ENCODE data around the gene MED8.
A peak's percentile ranks its signal among the peaks of the same experiment; 100 is the strongest.

Gene MED8

DNA sequence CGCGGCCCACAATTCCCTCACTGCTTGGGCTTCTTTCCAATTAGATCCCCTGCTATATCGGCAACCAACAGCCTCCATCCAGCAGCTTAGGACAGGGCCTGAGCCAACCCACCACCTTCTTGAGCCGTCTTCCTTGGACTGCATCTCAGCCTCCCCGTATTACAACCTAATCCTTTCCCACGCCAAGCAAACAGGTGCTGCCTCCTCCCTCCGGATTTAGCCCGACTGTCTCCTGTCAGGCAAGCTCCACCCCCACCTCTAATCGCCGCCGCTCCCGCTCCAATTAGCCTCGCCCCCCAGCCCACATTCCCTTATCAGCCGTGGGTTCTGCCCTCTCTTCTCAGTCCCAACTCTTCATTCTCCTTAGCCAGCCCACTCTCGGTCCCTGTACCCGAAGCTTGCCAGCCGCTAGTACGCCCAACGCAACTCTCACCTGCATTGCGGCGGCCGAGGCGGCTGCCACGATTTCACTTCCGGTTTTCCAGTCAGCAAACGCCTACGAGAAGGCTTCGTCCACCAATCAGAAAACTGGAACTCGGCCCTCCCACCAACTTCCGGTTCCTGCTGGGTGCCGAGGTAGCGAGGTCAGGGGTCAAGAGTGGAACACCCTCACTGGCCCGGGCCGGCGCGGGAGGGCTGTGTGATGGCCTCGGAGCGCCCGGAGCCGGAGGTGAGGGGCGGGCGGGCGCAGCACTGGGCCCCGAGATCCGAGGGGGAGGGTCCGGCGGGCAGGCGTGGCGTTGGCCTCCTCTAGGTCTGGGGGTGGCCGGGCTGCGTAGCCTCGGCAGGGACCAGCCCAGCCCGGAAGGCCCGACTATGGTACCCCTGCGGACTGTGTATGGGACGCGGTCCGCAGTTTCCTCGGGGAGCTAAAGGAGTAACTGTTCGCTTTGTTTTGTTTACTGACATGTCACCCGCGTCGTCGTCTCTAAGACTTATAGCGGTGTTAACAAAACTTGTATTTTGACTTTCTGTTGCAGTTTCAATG is at the start of gene MED8, which contains the start of gene SZT2:
Gene MED8 (minus strand): TSS at position 475 of the 988 bp plus-strand sequence. CDS start 36 bp downstream, at position 439.
Gene SZT2 (plus strand): TSS at position 574 of the 988 bp plus-strand sequence. CDS start 70 bp downstream, at position 644.
- H3K4me2 ChIP-seq = peak within 1 kb of the TSS; percentile 82 to 97 (median 91)
- no peaks in the 10 kb centered on the region for H3K9me3 ChIP-seq (replicated peaks in 1 of 11)
- H3K4me1 ChIP-seq = peaks cover 22 to 32% (median 26%) of the 10 kb centered on the region in 10 experiments
- peaks cover 0 to 27% (median 7%) of the 10 kb centered on the region in 11 experiments; a peak in 10 of 22 replicates for H4K20me1 ChIP-seq
- no peak for TF ChIP-seq Cebpa-rat (IDR thresholded peaks at IDR 0.05)
- no peaks in the 10 kb centered on the region for H3K27me3 ChIP-seq
- peak within 1 kb of the TSS; percentile 71 to 96 (median 88) for H3K4me3 ChIP-seq
- peaks cover 34 to 56% (median 43%) of the 10 kb centered on the region in 11 experiments for H3K36me3 ChIP-seq
- peak within 1 kb of the TSS; percentile 70 to 87 (median 82) for H3K27ac ChIP-seq
- H3K9ac ChIP-seq = peak within 1 kb of the TSS; percentile 78 to 89 (median 85)

DNA sequence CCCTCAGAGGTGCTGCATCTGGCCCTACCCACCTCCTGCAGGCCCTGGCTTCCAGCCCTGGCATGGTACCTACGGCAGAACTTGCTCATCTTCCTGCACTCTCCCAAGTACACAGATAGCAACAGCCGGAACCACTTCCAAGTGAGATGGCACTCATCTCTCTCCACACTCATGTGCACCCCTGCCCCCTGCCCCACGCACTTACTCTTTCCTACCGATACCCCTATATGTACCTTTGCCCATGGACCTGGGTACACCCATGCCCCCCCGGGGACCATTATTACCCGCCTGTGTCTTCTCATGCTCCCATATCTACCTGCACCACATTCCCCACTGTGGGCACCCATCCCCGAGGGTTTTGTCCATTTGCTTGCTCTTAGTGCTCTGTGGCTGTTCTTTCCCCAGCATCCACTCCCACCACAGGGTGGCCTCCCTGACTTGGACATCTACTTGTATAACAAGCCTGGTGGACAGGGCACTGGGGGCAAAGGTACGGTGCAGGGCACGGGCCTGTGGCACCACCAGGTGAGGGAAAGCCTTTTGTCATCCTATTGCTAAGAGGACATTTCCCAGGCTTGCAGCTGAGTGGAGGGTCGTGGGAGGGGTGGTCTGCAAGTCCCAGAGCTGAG is 49.5 kb upstream of the MED8 start:
- peaks cover 87 to 100% (median 96%) of the 10 kb centered on the region in 11 experiments for H3K36me3 ChIP-seq
- TF ChIP-seq Cebpa-rat (IDR thresholded peaks at IDR 0.05) = no peak

GRCh38 chr1:43438576-43438952 is 49.0 kb upstream of the MED8 start:
- Histone ChIP-seq H3K9ac (no peak overlapping the region), H4K20me1 (peaks cover 0 to 22% (median 0%) of the 10 kb centered on the region in 11 experiments; a peak in 4 of 22 replicates), H3K27ac (no peak overlapping the region), H3K27me3 (no peaks in the 10 kb centered on the region), H3K9me3 (replicated peaks in 1 of 11) (no peaks in the 10 kb centered on the region), H3K4me3 (no peak overlapping the region), H3K4me2 (no peak overlapping the region), H3K4me1 (no peaks in the 10 kb centered on the region), H3K36me3 (peaks cover 87 to 100% (median 96%) of the 10 kb centered on the region in 11 experiments)
- no peak for TF ChIP-seq Cebpa-rat (IDR thresholded peaks at IDR 0.05)

More for the DNA sequence above, 49.5 kb upstream of the MED8 start:
- Histone ChIP-seq H3K4me3 (no peak overlapping the region), H3K4me1 (no peaks in the 10 kb centered on the region), H3K27me3 (no peaks in the 10 kb centered on the region), H3K9me3 (replicated peaks in 1 of 11) (no peaks in the 10 kb centered on the region), H3K4me2 (no peak overlapping the region), H4K20me1 (peaks cover 0 to 27% (median 0%) of the 10 kb centered on the region in 11 experiments; a peak in 4 of 22 replicates), H3K9ac (no peak overlapping the region), H3K27ac (no peak overlapping the region)

- Histone ChIP-seq H3K27ac (no peak overlapping the region), H3K9ac (no peak overlapping the region), H3K27me3 (no peaks in the 10 kb centered on the region), H3K4me1 (no peaks in the 10 kb centered on the region), H3K4me2 (no peak overlapping the region), H3K36me3 (peaks cover 87 to 100% (median 96%) of the 10 kb centered on the region in 11 experiments), H3K9me3 (replicated peaks in 1 of 11) (no peaks in the 10 kb centered on the region), H3K4me3 (no peak overlapping the region), H4K20me1 (peaks cover 0 to 16% (median 0%) of the 10 kb centered on the region in 11 experiments; a peak in 4 of 22 replicates)
- TF ChIP-seq Cebpa-rat (IDR thresholded peaks at IDR 0.05) = no peak
Measured at GRCh38 chr1:43438006-43438405, 48.4 kb upstream of the MED8 start.

DNA sequence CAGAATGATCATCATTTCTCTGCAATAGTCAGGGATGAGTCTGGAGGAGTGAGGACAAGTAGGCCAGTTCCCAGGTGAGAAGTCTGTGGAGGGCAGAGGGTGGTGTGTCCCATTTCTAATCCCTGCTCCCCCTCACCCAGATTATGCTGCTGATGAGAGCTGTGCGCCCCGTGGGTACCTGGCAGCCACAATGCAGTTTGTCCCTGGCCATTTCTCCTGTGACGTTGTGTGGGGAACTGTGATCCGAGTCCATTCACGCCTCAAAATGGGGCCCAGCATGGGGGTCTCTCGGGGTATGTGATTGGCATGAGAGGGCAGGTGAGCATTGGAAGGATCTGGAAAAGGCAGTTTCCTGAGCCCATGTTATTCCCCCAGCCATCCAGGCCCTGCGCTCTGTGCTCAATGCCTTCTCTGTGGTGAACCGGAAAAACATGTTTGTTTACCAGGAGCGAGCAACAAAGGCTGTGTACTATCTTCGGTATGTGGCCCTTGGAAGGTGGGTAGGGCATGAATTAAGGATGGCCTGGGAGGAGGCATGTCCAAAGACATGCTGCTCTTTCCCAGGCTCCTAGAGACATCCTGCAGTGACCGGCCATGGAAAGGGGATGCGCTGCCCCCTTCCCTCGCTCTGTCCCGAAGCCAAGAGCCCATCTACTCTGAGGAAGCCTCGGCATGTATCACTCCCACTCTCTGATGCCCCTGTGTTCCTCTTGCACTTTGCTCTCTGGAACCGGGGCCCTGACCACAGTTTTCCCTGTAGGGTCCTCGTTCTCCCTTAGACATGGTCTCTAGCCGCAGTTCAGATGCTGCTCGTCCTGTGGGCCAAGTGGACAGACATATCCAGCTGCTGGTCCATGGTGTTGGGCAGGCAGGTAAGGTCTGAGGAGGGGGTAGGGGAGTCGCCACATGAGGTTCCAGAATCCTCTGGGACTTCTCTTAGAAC is 47.7 kb upstream of the MED8 start:
- no peak overlapping the region for H3K9ac ChIP-seq
- no peak overlapping the region for H3K27ac ChIP-seq
- H3K4me1 ChIP-seq = no peaks in the 10 kb centered on the region
- no peak overlapping the region for H3K4me2 ChIP-seq
- H3K4me3 ChIP-seq = no peak overlapping the region
- H3K9me3 ChIP-seq (replicated peaks in 1 of 11) = no peaks in the 10 kb centered on the region
- no peak for TF ChIP-seq Cebpa-rat (IDR thresholded peaks at IDR 0.05)
- peaks cover 0 to 12% (median 0%) of the 10 kb centered on the region in 11 experiments; a peak in 3 of 22 replicates for H4K20me1 ChIP-seq
- H3K36me3 ChIP-seq = peaks cover 87 to 100% (median 96%) of the 10 kb centered on the region in 11 experiments
- no peaks in the 10 kb centered on the region for H3K27me3 ChIP-seq

- H3K4me3 ChIP-seq = no peak overlapping the region
- H4K20me1 ChIP-seq = peaks cover 0 to 12% (median 0%) of the 10 kb centered on the region in 11 experiments; a peak in 3 of 22 replicates
- H3K4me2 ChIP-seq = no peak overlapping the region
- no peak overlapping the region for H3K27ac ChIP-seq
- peaks cover 87 to 100% (median 99%) of the 10 kb centered on the region in 11 experiments for H3K36me3 ChIP-seq
- no peaks in the 10 kb centered on the region for H3K9me3 ChIP-seq (replicated peaks in 1 of 11)
- TF ChIP-seq Cebpa-rat (IDR thresholded peaks at IDR 0.05) = no peak
- no peaks in the 10 kb centered on the region for H3K4me1 ChIP-seq
- no peaks in the 10 kb centered on the region for H3K27me3 ChIP-seq
- H3K9ac ChIP-seq = no peak overlapping the region
Measured at GRCh38 chr1:43436371-43436770, 46.8 kb upstream of the MED8 start.

DNA sequence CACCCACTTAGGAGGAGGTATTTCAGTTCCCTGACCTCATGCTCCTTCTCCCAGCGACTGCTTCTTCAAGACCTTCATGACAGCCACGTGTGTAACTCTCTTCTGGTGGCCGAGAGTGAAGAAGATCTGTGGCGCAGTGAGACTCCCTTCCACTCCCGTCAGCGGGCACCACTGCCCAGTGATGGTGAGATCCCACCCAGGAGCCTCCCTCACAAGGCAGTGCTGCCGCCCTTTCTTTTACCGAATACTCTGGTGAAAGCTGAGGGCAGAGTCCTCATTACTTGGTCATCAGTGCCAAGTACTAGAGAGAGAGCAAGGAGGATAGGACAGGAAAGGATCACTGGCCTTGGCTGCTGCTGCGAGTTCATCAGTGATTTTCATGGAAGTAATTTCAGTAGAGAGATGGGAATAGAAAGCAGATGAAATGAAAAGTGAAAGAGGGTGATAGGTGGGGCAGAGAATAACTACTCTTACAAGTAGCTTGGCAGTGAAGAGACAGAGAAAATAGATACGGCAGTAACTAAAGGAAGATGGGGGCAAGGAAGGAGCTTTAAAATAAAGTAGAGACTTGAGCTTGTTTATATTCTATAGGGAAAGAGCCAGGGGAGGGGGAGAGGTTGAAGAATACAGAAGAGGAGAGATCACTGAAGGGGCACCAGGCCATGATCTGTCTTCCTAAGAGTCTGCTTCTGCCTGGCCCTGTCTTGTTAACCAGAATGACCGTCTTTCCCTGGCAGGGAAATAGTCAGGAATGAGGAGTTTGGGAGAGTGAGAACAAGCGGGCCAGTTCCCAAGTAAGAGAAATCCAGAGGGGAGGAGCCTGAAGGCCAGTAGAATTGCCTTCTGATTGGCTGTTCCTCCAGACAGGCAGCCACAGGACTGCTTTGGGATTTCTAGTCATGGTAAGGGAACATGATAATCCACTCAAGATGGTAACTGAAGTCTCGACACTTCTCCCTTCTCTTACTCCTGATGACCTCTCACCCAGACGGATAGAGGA is 45.8 kb upstream of the MED8 start:
- H3K9me3 ChIP-seq (replicated peaks in 1 of 11) = no peaks in the 10 kb centered on the region
- H3K27me3 ChIP-seq = no peaks in the 10 kb centered on the region
- H3K9ac ChIP-seq = no peak overlapping the region
- no peaks in the 10 kb centered on the region for H3K4me1 ChIP-seq
- no peak overlapping the region for H3K4me2 ChIP-seq
- no peak for TF ChIP-seq Cebpa-rat (IDR thresholded peaks at IDR 0.05)
- H3K27ac ChIP-seq = no peak overlapping the region
- H3K4me3 ChIP-seq = no peak overlapping the region
- peaks cover 87 to 100% (median 99%) of the 10 kb centered on the region in 11 experiments for H3K36me3 ChIP-seq
- peaks cover 0 to 12% (median 0%) of the 10 kb centered on the region in 11 experiments; a peak in 3 of 22 replicates for H4K20me1 ChIP-seq

Measured in BLaER1 treated with 17β-estradiol and CSF1 and Interleukin-3, amounts not matched to agents 10 nM and 100 nM (cell line).